A673 (cell line): Measurements from ENCODE around the gene RAB41.

Experiments used
- CTCF ChIP-seq: fragments of 300-800, 200-600 bp; sonication (generic); conservative IDR thresholded peaks from 2 replicates; pipeline ENCODE4 v1.5.1; 2017; ENCODE audit warnings: low read depth, mild to moderate bottlenecking, antibody characterized with exemption, low read length, moderate library complexity, mixed read lengths
- EZH2 ChIP-seq: fragments of 200-600 bp; sonication (generic); IDR thresholded peaks from 2 replicates; pipeline ENCODE4 v1.6.1; 2017; ENCODE audit warnings: borderline replicate concordance, low read depth, mild to moderate bottlenecking, mixed read lengths, antibody characterized with exemption, low read length; ENCODE audit not compliant: poor library complexity, severe bottlenecking

GRCh38 chrX:70241501-70241900 lies 40.5 kb upstream of the RAB41 start:
- TF ChIP-seq CTCF: no peak
- TF ChIP-seq EZH2: no peak
